IPS-20b (cell line): ENCODE results near the gene EPB41.

Experiments
- H3K27ac ChIP-seq: one replicate; pipeline ENCODE4 v1.5.1; 2013; ENCODE audit warnings: low read length
- H3K27me3 ChIP-seq: 2 replicates; pipeline ENCODE4 v1.6.1; 2013; ENCODE audit warnings: mild to moderate bottlenecking, low read length, inconsistent platforms; ENCODE audit not compliant: insufficient read depth
- H3K36me3 ChIP-seq: 2 replicates; pipeline ENCODE4 v1.6.1; 2013; ENCODE audit warnings: low read depth, mild to moderate bottlenecking, inconsistent platforms, low read length, moderate library complexity; ENCODE audit not compliant: insufficient read depth
- H3K4me1 ChIP-seq: 2 replicates; pipeline ENCODE4 v1.6.1; 2013; ENCODE audit warnings: mild to moderate bottlenecking, control low read depth, inconsistent platforms, low read length, moderate library complexity; ENCODE audit not compliant: insufficient read depth
- H3K4me3 ChIP-seq: 2 replicates; pipeline ENCODE4 v1.5.1; 2013; ENCODE audit warnings: mild to moderate bottlenecking, low read length, inconsistent platforms
- H3K9ac ChIP-seq: 2 replicates; pipeline ENCODE4 v1.6.1; 2013; ENCODE audit warnings: low read depth, mild to moderate bottlenecking, inconsistent platforms, low read length, moderate library complexity
- H3K9me3 ChIP-seq: 2 replicates; pipeline ENCODE4 v1.6.1; 2013; ENCODE audit warnings: mild to moderate bottlenecking, low read depth, low read length, inconsistent platforms; ENCODE audit not compliant: insufficient read depth

Gene EPB41

DNA sequence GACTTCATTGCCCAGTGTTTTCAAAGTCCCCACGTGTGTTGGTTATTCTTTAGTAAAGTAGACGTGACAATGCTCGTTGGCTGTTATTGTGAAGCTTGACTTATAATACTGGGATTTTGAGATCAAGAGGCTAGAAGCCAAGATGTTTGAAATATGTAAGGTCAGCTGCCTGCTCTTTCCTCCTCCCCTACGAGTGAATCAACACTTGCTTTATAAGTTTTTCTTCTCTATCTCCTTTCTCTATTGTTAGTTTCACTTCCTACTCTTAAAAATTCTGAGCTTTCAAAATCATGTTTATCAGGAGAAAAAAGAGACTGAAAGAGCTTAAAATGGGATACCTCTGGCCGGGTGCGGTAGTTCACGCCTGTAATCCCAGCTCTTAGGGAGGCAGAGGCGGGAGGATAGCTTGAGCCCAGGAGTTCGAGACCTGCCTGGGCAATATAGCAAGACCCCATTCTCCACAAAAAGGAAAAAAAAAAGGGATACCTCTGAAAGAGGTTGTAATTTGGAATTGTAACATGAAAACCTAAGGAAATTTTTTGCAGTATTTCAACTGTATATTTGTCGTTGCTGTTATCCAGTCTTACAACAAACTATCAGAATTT, 72.0 kb downstream of the EPB41 start:
- Histone ChIP-seq H3K9ac (no peak overlapping the region), H3K9me3 (no peaks in the 10 kb centered on the region), H3K27me3 (no peaks in the 10 kb centered on the region), H3K4me3 (no peak overlapping the region), H3K27ac (no peak overlapping the region), H3K36me3 (peaks cover 9% of the 10 kb centered on the region; the same call in 1 of the 2 replicates), H3K4me1 (peaks cover 16% of the 10 kb centered on the region; the same call in 1 of the 2 replicates)

- H3K4me1 ChIP-seq = peaks cover 13% of the 10 kb centered on the region
- H3K9me3 ChIP-seq = no peaks in the 10 kb centered on the region
- no peaks in the 10 kb centered on the region for H3K36me3 ChIP-seq
- no peak overlapping the region for H3K27ac ChIP-seq
- no peak overlapping the region for H3K9ac ChIP-seq
- H3K4me3 ChIP-seq = no peak overlapping the region
- H3K27me3 ChIP-seq = no peaks in the 10 kb centered on the region
These were observed 88.4 kb downstream of the EPB41 start for GRCh38 chr1:29002792-29003191.

- Histone ChIP-seq H3K9ac (no peak overlapping the region), H3K4me1 (peaks cover 13% of the 10 kb centered on the region), H3K36me3 (no peaks in the 10 kb centered on the region), H3K4me3 (no peak overlapping the region), H3K27me3 (no peaks in the 10 kb centered on the region), H3K9me3 (no peaks in the 10 kb centered on the region), H3K27ac (no peak overlapping the region)
These were observed 89.9 kb downstream of the EPB41 start for GRCh38 chr1:29004288-29004687.

- Histone ChIP-seq H3K36me3 (no peaks in the 10 kb centered on the region), H3K4me3 (no peak overlapping the region), H3K27ac (no peak overlapping the region), H3K27me3 (no peaks in the 10 kb centered on the region), H3K9me3 (no peaks in the 10 kb centered on the region), H3K4me1 (peaks cover 13% of the 10 kb centered on the region), H3K9ac (no peak overlapping the region)
These were observed 90.4 kb downstream of the EPB41 start for GRCh38 chr1:29004798-29005197.

DNA sequence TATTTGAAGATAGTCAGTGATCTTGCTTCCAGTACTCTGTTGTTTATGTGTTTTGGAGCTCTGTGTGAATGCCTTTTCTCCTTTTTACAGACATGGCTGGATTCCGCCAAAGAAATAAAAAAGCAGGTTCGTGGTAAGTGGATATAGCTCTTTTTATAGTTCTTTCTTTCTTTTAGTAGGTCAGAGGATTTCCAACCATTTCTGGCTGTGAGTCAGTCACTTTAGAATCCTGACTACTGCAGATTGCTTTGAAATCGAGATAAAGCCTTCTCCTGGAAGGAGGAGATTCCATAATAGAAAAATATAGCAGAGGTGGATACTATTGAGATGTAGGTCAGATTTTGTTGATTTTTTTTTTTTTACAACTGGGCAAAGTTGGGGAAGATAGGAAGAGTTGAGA, 97.4 kb downstream of the EPB41 start:
- Histone ChIP-seq H3K4me3 (no peak overlapping the region), H3K27ac (no peak overlapping the region), H3K9me3 (no peaks in the 10 kb centered on the region), H3K9ac (no peak overlapping the region), H3K4me1 (no peaks in the 10 kb centered on the region), H3K27me3 (no peaks in the 10 kb centered on the region), H3K36me3 (peaks cover 6% of the 10 kb centered on the region; the same call in 1 of the 2 replicates)

DNA sequence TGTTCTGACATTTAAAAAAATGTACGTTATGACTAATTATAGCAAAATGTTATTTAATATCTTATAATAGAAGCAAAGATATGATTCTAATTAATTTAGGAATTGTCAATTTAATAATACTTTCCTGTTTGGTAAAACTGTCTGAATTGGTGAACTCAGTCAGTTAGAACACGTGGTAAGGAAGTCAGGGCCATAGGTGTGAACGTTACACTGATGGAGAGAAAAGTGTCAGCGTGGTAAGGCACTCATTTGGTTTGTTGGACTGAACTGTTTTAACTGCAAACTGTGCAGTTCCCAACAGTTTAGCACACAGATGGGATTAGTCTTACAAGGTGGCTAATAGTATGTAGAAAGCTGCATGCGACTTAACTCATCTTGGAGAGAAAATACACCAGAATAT, 102.9 kb downstream of the EPB41 start:
- H3K9ac ChIP-seq = no peak overlapping the region
- no peaks in the 10 kb centered on the region for H3K4me1 ChIP-seq
- peaks cover 18% of the 10 kb centered on the region for H3K36me3 ChIP-seq
- H3K27ac ChIP-seq = no peak overlapping the region
- H3K27me3 ChIP-seq = no peaks in the 10 kb centered on the region
- no peak overlapping the region for H3K4me3 ChIP-seq
- H3K9me3 ChIP-seq = no peaks in the 10 kb centered on the region

DNA sequence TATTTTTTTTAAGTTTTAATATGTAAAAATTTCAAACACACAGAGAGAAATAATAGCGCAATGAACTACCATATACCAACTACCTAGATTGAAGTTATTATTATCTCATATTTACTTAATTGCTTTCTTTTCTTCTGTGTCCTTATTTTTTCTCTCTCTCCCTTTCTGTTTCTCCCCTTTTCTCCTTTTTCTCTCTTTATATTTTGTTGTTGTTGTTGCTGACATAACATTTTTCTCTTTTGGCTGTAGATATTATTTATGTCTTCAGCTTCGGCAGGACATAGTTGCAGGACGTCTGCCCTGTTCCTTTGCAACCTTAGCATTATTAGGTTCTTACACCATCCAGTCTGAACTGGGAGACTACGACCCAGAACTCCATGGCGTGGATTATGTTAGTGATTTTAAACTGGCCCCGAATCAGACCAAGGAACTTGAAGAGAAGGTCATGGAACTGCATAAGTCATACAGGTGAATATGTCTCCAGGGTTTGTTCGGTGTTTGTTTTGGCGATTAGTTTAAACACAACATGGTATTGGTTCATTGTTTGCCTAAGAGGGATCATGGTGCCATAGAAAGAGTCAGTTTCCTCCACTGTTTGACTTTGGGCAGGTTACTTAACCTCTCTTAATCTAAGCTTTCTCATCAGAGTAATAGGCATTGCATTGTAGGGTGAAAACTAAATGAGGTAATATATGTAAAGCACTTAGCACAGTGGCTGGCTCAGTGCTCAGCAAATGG, 103.8 kb downstream of the EPB41 start:
- Histone ChIP-seq H3K4me1 (no peaks in the 10 kb centered on the region), H3K9ac (no peak overlapping the region), H3K4me3 (no peak overlapping the region), H3K9me3 (no peaks in the 10 kb centered on the region), H3K27me3 (no peaks in the 10 kb centered on the region), H3K27ac (no peak overlapping the region), H3K36me3 (peaks cover 18% of the 10 kb centered on the region)

- Histone ChIP-seq H3K4me1 (no peaks in the 10 kb centered on the region), H3K36me3 (peaks cover 8% of the 10 kb centered on the region; the same call in 1 of the 2 replicates), H3K4me3 (no peak overlapping the region), H3K9ac (no peak overlapping the region), H3K27ac (no peak overlapping the region), H3K9me3 (no peaks in the 10 kb centered on the region), H3K27me3 (no peaks in the 10 kb centered on the region)
These were observed 108.3 kb downstream of the EPB41 start for GRCh38 chr1:29022620-29023019.

GRCh38 chr1:29029667-29030066, 115.3 kb downstream of the EPB41 start:
- Histone ChIP-seq H3K27ac (no peak overlapping the region), H3K9me3 (no peaks in the 10 kb centered on the region), H3K9ac (no peak overlapping the region), H3K4me1 (peaks cover 5% of the 10 kb centered on the region; the same call in 1 of the 2 replicates), H3K36me3 (peaks cover 18% of the 10 kb centered on the region; the same call in 1 of the 2 replicates), H3K27me3 (no peaks in the 10 kb centered on the region), H3K4me3 (no peak overlapping the region)

DNA sequence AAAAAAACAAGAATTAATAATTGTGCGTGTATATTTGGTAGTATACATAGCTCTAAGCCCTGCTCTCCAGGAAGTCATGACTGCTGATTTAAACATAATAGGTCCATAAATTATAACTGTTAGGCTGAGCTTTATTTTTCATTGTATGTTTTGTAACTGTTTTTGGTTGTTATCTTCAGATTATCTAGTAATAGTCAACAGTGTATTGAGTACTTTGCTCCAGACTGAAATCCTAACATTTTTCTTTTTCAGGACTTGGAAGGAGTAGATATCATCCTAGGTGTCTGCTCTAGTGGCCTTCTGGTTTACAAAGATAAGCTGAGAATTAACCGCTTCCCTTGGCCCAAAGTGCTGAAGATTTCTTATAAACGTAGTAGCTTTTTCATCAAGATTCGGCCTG, 118.5 kb downstream of the EPB41 start:
- Histone ChIP-seq H3K4me3 (no peak overlapping the region), H3K9me3 (no peaks in the 10 kb centered on the region), H3K27ac (no peak overlapping the region), H3K27me3 (no peaks in the 10 kb centered on the region), H3K9ac (no peak overlapping the region), H3K4me1 (peaks cover 5% of the 10 kb centered on the region; the same call in 1 of the 2 replicates), H3K36me3 (peaks cover 34% of the 10 kb centered on the region; the same call in 1 of the 2 replicates)

GRCh38 chr1:29033829-29034466, 119.6 kb downstream of the EPB41 start:
- H3K9me3 ChIP-seq = no peaks in the 10 kb centered on the region
- no peaks in the 10 kb centered on the region for H3K27me3 ChIP-seq
- peaks cover 40% of the 10 kb centered on the region; the same call in 1 of the 2 replicates for H3K36me3 ChIP-seq
- peaks cover 5% of the 10 kb centered on the region; the same call in 1 of the 2 replicates for H3K4me1 ChIP-seq
- no peak overlapping the region for H3K4me3 ChIP-seq
- H3K9ac ChIP-seq = no peak overlapping the region
- H3K27ac ChIP-seq = no peak overlapping the region
